Neuronal stem cell (in vitro differentiated cells): ENCODE measurements around the gene RTL1.
A peak's percentile ranks its signal among the peaks of the same experiment; 100 is the strongest.

Experiments used
- DNase-seq: peaks from one replicate; pipeline ENCODE4 v3.0.0-alpha.2; 2013; ENCODE audit warnings: low spot score
- H2AFZ ChIP-seq: one replicate; pipeline ENCODE4 v1.6.1; 2013; ENCODE audit warnings: mild to moderate bottlenecking, low read length, inconsistent platforms
- H2AK5ac ChIP-seq: 2 replicates; pipeline ENCODE4 v1.6.1; 2013; ENCODE audit warnings: low read depth, mild to moderate bottlenecking, inconsistent platforms, low read length, moderate library complexity, mixed read lengths
- H2BK120ac ChIP-seq: 2 replicates; pipeline ENCODE4 v1.6.1; 2013; ENCODE audit warnings: low read depth, mild to moderate bottlenecking, inconsistent platforms, low read length, moderate library complexity, mixed read lengths
- H2BK12ac ChIP-seq: one replicate; pipeline ENCODE4 v1.6.1; 2013; ENCODE audit warnings: low read length, inconsistent platforms
- H2BK15ac ChIP-seq: 2 replicates; pipeline ENCODE4 v1.6.1; 2013; ENCODE audit warnings: mild to moderate bottlenecking, low read length, inconsistent platforms, mixed read lengths
- H2BK5ac ChIP-seq: one replicate; pipeline ENCODE4 v1.6.1; 2013; ENCODE audit warnings: inconsistent platforms, mild to moderate bottlenecking, low read length, moderate library complexity
- H3K14ac ChIP-seq: one replicate; pipeline ENCODE4 v1.6.1; 2013; ENCODE audit warnings: low read length, inconsistent platforms
- H3K18ac ChIP-seq: 2 replicates; pipeline ENCODE4 v1.6.1; 2013; ENCODE audit warnings: low read length, inconsistent platforms
- H3K23ac ChIP-seq: 2 replicates; pipeline ENCODE4 v1.6.1; 2013; ENCODE audit warnings: low read depth, mild to moderate bottlenecking, mixed read lengths, low read length, inconsistent platforms; ENCODE audit not compliant: poor library complexity
- H3K27ac ChIP-seq: replicated peaks from 3 replicates; pipeline ENCODE4 v1.5.1; 2013; ENCODE audit warnings: low read length, inconsistent platforms
- H3K27me3 ChIP-seq, 3 experiments: 2 replicates each; pipeline ENCODE4 v1.6.1; 2013; ENCODE audit warnings: low read length in 3 of 3, mild to moderate bottlenecking in 2 of 3, inconsistent platforms in 1 of 3, low read depth in 1 of 3, mixed read lengths in 1 of 3, moderate library complexity in 1 of 3; ENCODE audit not compliant: control insufficient read depth in 3 of 3, insufficient read depth in 3 of 3
- H3K36me3 ChIP-seq, 2 donors: replicated peaks in 1 of 2; 2 replicates each; pipeline ENCODE4 v1.6.1; 2013; ENCODE audit warnings: low read length in 2 of 2; ENCODE audit not compliant: control insufficient read depth in 2 of 2, insufficient read depth in 2 of 2
- H3K4ac ChIP-seq: 2 replicates; pipeline ENCODE4 v1.6.1; 2013; ENCODE audit warnings: inconsistent platforms, mild to moderate bottlenecking, low read length, moderate library complexity
- H3K4me1 ChIP-seq, 2 donors: 1 replicate in 1 of 2; 2 replicates in 1 of 2; pipeline ENCODE4 v1.6.1; 2013; ENCODE audit warnings: low read length in 2 of 2, low read depth in 1 of 2; ENCODE audit not compliant: control insufficient read depth in 2 of 2, insufficient read depth in 1 of 2
- H3K4me2 ChIP-seq: one replicate; pipeline ENCODE4 v1.6.1; 2013; ENCODE audit warnings: mild to moderate bottlenecking, low read length, inconsistent platforms; ENCODE audit not compliant: insufficient read depth, poor library complexity, severe bottlenecking
- H3K4me3 ChIP-seq, 2 donors: 2 replicates each; pipeline ENCODE4 v1.5.1; 2013; ENCODE audit warnings: low read length in 2 of 2, mild to moderate bottlenecking in 2 of 2, inconsistent platforms in 1 of 2, moderate library complexity in 1 of 2
- H3K79me1 ChIP-seq: one replicate; pipeline ENCODE4 v1.6.1; 2013; ENCODE audit warnings: low read depth, mild to moderate bottlenecking, inconsistent platforms, low read length, moderate library complexity
- H3K9ac ChIP-seq: one replicate; pipeline ENCODE4 v1.6.1; 2013; ENCODE audit warnings: mild to moderate bottlenecking, low read depth, low read length, inconsistent platforms; ENCODE audit not compliant: poor library complexity
- H3K9me3 ChIP-seq, 2 donors: replicated peaks in 1 of 2; 2 replicates each; pipeline versions ENCODE3 to v1.6.1; 2013; ENCODE audit warnings: low read length in 2 of 2, mild to moderate bottlenecking in 2 of 2, inconsistent platforms in 1 of 2, low read depth in 1 of 2, mixed read lengths in 1 of 2, moderate library complexity in 1 of 2; ENCODE audit not compliant: control insufficient read depth in 2 of 2, insufficient read depth in 1 of 2
- H4K8ac ChIP-seq: one replicate; pipeline ENCODE4 v1.6.1; 2013; ENCODE audit warnings: low read depth, mild to moderate bottlenecking, inconsistent platforms, low read length, moderate library complexity
- H4K91ac ChIP-seq: one replicate; pipeline ENCODE4 v1.6.1; 2013; ENCODE audit warnings: low read length, low read depth, mild to moderate bottlenecking, inconsistent platforms; ENCODE audit not compliant: poor library complexity
- WGBS, 2 donors: extraction: QIAGEN DNeasy Blood & Tissue Kit; methylation state at CpG; one replicate each; pipeline ENCODE4 v1.1.7; 2013; ENCODE audit warnings: missing lambda C conversion rate in 2 of 2, mixed read lengths in 1 of 2; ENCODE audit not compliant: insufficient read length in 2 of 2, insufficient replicate concordance in 1 of 2; ENCODE audit errors: extremely low coverage in 2 of 2; 5-methylcytosine and 5-hydroxymethylcytosine counted together

RTL1 gene

DNA sequence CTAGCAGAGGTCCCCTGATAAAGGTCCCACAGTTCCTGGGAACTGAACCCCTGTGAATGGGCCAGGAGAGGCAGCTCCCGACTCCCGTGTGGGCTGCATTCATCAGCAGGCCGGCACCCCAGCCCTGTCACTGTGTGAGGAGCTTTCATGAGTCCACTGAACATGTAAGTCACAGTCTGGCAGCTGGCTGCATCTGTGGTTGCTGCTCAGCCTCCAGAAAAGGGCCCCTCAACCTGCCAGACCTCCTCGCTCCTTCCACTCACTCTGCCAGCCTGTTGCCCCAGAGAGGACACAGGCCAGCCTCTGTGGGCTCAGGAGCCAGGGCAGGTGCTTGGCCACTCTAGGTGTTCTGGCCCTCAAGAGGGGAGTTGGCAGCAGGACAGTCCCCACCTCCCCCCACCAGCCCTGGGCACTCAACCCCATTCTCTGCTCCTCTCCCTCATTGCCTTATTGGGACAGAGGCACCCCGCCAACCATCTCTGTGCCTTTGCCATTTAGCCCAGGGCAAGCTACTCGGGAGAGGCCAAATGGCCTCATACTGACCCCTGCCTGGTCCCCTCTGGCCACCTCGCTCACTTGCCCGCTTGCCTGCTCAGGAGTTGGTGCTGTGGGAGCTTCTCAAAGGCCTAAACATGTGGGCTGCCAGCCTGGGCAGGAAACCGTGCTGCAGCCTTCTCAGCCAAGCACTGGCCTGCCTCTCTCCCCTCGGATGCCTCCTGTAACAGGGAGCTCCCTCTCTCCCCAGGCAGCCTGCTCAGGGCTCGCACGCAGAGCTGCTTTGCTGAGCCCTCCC lies 1.9 kb downstream of the RTL1 start:
- Histone ChIP-seq H3K27me3 (no peaks in the 10 kb centered on the region), H2BK15ac (peak overlapping the region; percentile 91), H2BK5ac (peak overlapping the region; percentile 95), H2BK120ac (peak overlapping the region; percentile 78), H3K27ac (peak overlapping the region; percentile 91), H3K9ac (peak overlapping the region; percentile 63), H3K14ac (peak overlapping the region; percentile 33), H3K4ac (peak overlapping the region; percentile 31), H2BK12ac (peak overlapping the region; percentile 99), H3K23ac (peak overlapping the region; percentile 35), H4K91ac (peak overlapping the region; percentile 90), H3K36me3 (no peaks in the 10 kb centered on the region), H3K9me3 (peaks cover 0 to 6% of the 10 kb centered on the region in 2 donors), H4K8ac (peak overlapping the region; percentile 83), H3K4me1 (peaks cover 50 to 57% of the 10 kb centered on the region in 2 donors), H3K79me1 (no peaks in the 10 kb centered on the region), H3K18ac (peak overlapping the region; percentile 96), H2AFZ (no peak overlapping the region), H3K4me3 (peak overlapping the region in 1 of 2 donors; percentile 15), H3K4me2 (no peak overlapping the region), H2AK5ac (peak overlapping the region; percentile 98)
- DNase-seq = no peak
- WGBS, 2 donors = no CpG with 5 or more reads among the region's 12 CpGs

DNA sequence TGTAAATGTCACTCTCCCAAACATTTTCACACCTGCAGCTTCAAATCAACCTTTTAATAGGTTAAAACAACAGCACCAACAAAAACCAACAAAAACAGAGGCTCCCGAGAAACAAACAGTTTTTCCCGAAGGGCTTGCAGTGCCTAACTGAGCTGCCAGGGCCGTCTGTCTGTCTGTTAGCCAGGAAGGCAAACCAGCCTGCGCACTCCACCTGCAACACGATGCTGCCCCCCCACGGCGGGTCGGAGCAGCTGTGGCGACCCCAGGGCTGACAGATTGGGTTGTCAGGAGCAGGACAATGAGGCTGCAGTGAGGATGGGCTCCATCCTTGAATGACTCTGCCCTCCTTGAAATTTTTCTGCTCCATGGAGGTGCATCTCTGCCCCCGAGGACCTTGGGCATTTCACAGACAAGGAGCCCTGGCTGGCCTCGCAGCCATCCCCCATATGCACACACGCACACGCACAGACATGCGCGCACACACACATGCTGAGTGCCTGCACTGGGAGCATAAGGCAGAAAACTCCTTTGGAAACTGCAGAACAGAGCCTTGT lies 2.6 kb downstream of the RTL1 start:
- Histone ChIP-seq H3K4me3 (peak overlapping the region in 1 of 2 donors; percentile 20), H4K8ac (peak overlapping the region; percentile 83), H3K27me3 (no peaks in the 10 kb centered on the region), H3K4me2 (no peak overlapping the region), H3K9me3 (peaks cover 0 to 6% of the 10 kb centered on the region in 2 donors), H4K91ac (peak overlapping the region; percentile 90), H3K14ac (peak overlapping the region; percentile 60), H2BK5ac (peak overlapping the region; percentile 95), H3K4ac (peak overlapping the region; percentile 1), H2AFZ (peak overlapping the region; percentile 77), H3K27ac (peak overlapping the region; percentile 91), H3K79me1 (no peaks in the 10 kb centered on the region), H3K23ac (peak overlapping the region; percentile 35), H2AK5ac (peak overlapping the region; percentile 98), H3K18ac (peak overlapping the region; percentile 96), H3K36me3 (no peaks in the 10 kb centered on the region), H2BK12ac (peak overlapping the region; percentile 99), H3K4me1 (peaks cover 50 to 55% of the 10 kb centered on the region in 2 donors), H2BK15ac (peak overlapping the region; percentile 91), H3K9ac (peak overlapping the region; percentile 63), H2BK120ac (peak overlapping the region; percentile 61)
- peak; percentile 69 for DNase-seq
- no CpG with 5 or more reads among the region's 15 CpGs for WGBS, 2 donors

DNA sequence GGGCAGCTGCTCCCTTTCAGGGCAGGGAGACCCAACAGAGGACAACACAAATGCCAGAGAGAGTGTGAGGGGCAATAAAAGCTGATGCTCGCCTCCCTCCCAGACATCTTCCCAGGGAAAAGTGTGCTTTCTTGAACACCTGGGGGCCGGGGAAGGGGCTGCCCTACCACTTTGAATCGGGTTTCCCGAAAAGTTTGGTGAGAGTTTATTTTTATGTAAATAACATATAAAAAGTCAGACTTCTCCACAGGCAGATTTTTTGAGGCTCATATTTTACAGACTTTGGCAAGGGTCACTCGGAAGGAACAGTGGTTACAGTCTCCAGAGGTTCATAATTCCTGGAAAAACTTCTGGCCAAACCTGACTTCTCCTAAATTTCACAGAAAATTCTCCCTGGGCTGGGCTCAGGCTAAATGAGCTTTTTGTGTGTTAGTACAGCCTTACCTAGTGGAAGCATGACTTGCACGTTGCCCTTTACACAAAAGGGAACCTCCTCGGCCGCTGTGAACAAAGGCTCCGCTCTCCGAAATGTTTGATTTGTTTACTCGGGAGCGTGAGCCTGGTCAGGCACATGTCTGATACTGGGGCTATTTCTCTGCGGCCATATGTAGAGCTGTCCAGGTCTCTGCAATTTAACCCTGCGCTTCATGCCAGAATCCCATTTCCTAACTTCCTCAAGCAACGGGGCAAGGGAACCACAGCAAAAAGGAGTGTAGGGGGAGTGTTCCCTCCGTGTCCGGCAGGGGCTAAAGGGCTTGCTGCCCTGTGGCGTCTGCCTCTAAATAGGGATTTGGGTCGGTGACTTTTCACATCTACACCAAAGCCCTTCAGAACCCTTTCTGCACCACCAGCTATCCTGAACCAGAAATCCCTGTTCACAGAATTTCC lies 3.4 kb downstream of the RTL1 start:
- Histone ChIP-seq H3K4me1 (peaks cover 42 to 52% of the 10 kb centered on the region in 2 donors), H2BK12ac (peak overlapping the region; percentile 52), H3K4ac (peak overlapping the region; percentile 80)

More for the DNA sequence above, 3.4 kb downstream of the RTL1 start:
- Histone ChIP-seq H3K79me1 (no peaks in the 10 kb centered on the region), H3K18ac (peak overlapping the region; percentile 92), H3K27ac (peak overlapping the region; percentile 91), H2AFZ (peak overlapping the region; percentile 77), H3K4me3 (peak overlapping the region in 1 of 2 donors; percentile 20), H4K8ac (no peak overlapping the region), H3K9me3 (peaks cover 0 to 6% of the 10 kb centered on the region in 2 donors), H3K4me2 (no peak overlapping the region), H3K14ac (no peak overlapping the region), H2AK5ac (peak overlapping the region; percentile 99), H4K91ac (no peak overlapping the region), H2BK15ac (no peak overlapping the region), H3K36me3 (no peaks in the 10 kb centered on the region), H3K27me3 (no peaks in the 10 kb centered on the region), H3K9ac (no peak overlapping the region), H2BK5ac (peak overlapping the region; percentile 99), H3K23ac (no peak overlapping the region), H2BK120ac (peak overlapping the region; percentile 98)
- WGBS, 2 donors = no CpG with 5 or more reads among the region's 19 CpGs
- DNase-seq = peak; percentile 59
